ENCODE measurements around the gene KRTAP10-10. TPM values are rescaled to one million over a fixed set of nuclear protein-coding genes. Genes with fewer than 3 reads are reported as not detected.
"Not testable (repeated sequence)": the region's sequence is repeated elsewhere in the genome, so short reads cannot be mapped to it uniquely, and the experiment has no call there.

Gene KRTAP10-10
- total RNA-seq, 1 donor from 2014 or later = not detected

DNA sequence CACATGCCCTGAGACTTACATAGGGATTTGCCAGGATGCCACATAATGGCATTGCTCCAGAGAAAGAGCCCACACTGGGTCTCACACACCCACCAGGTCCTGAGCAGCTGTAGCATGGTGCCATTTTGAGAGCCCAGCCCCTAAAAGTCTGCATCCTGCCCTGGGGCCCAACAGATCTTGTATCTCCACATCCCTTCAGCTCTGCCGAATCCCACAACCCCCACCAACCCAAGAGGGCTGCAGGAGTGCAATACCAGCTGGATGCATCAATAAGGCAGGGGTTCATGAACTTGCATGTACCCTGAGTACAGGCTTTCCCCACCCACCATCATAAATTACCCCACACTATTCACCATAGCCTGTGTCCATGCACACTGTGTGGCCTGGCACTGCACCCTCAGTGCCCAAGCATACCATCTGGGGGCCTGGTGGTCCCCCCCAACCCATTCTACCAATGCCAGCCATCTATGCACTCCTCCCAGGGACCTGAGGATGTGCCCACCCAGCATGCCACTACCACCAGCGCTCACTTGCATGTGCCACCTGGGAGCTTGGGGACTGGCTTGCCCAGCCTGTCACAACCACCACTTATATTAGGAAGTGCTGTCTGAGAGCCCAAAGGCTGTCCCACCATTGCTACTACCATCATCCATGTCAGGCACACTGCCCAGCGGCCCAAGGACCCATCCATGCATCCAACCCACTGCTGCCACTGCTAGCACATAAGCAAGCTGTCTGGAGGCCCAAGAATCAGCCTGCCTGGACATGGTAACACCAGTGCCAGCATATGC is 33.7 kb downstream of the KRTAP10-10 start:
- no peak for DNase-seq (ENCODE audit: low spot score in 2 of 2)
- no peak for FAIRE-seq

DNA sequence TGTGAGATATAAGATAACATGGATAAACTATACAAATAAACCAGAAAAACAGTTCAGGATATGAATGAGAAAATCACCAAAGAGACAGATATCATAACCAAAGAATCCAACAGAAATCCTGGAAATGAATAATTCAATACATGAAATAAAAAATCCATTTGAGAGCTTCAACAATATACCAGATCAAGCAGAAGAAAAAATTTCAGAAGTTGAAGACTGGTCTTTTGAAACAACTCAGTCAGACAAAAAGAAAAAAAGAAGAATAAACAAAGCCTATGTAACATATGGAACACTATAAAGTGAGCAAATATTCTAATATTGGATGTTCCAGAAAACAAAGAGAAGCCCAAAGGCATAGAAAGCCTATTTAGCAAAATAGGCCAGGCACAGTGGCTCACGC is 34.8 kb downstream of the KRTAP10-10 start:
- peak; percentile 23 for FAIRE-seq
- DNase-seq (ENCODE audit: low spot score in 2 of 2) = no peak

DNA sequence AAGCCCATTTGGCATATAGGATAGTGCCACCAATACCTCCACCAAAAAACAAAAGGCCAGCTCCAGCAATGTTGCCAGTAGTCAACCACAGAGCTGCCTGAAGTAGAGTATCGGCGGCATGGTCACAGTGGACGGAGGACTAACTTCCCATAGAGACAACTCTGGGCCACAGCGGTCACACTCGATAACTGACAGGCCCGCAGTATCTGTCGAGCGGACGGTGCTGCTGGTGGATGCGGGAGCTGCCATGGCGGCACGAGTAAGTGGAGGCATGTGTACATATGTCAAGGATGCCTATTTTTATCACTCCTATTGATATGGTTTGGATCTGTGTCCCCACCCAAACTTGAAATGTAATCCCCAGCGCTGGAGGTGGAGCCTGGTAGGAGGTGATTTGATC is 40.7 kb downstream of the KRTAP10-10 start:
- DNase-seq (ENCODE audit: low spot score in 2 of 2) = no peak

DNA sequence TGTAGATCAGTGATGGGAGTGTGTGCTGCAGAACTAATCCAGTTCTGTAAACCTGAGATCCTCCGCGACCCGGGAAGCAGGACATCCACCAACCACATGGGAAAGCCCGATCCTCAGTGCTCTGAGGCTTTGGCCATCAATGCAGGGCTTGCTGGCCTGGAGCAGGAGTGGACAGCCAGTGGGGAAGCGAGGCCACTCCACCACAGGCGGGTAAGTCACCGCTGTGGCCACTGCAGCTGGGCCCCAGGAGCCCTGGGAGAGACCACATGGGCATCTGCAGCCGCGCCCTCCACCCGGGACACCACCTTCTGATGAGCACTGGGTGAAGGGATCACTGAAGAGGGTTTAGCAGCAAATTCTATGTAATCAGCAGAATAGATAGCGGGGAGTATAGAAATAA is 44.0 kb downstream of the KRTAP10-10 start:
- FAIRE-seq (no peak), DNase-seq (ENCODE audit: low spot score in 2 of 2) (no peak)

More for the DNA sequence above, 40.7 kb downstream of the KRTAP10-10 start:
- no peak for FAIRE-seq

DNA sequence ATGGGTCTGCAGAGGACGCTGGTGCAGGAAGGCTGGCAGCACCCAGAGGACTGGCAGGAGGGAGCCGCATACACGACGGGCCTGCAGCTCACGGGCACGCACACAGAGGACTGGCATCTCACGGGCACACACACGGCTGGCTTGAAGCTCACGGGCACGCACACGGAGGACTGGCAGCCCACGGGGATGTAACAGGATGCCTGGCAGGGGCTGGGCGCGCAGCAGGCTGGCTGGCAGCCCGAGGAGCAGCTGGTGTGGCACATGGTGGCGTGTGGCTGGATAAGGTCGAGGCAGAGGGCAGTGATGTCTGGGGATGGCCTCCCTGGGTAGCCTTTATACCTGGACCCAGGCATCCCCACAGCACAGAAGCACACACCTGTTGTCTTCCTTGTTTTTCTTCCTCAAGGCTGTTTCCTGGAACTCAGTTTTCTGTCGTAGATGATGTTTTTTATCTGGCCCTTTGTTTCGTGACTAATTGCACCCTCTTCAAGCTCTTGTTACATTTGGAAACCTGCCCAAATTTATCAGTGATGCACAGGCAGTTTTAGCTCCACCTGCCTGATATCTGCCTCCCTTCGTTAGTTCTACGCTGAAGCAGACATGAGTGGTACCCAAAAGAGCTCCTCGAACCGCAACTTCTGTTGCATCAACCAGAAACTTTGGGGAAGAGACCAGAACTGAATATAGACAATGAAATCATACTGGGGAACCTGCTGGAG is 44.9 kb downstream of the KRTAP10-10 start, which contains the start of gene KRTAP12-1:
KRTAP12-1 (minus strand) TSS at position 303 of the 719 bp plus-strand sequence; CDS start at position 263, 40 bp downstream.
- FAIRE-seq (no peak), DNase-seq (ENCODE audit: low spot score in 2 of 2) (no peak)

DNA sequence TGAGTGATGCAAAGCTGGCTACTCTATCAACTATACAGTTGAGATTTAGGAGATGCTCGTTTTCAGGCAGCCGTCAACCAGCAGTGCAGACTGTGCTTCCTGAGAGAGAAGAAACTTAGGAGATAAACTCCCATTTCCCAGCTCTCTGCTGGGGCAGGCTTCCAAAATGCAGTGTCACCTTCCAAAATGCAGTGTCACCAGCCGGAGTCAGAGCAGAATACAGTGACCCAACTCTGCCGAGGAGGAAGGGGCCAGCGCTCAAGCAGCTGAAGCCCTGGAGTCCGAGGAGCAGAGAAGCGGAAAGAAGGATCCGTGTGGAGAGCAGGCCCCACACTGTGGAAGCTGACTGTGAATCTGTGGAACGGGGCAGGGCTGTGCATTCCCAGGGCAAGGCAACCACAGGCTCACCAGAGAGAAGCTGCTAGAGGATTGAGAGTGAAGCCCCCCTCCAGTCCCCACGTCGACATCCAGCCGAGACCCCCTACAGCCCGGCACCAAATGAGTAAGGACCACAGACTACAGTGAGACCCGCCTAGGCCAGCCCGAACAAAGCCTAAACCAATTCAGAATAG is 45.5 kb downstream of the KRTAP10-10 start:
- DNase-seq (ENCODE audit: low spot score in 2 of 2) = no peak
- FAIRE-seq = no peak

DNA sequence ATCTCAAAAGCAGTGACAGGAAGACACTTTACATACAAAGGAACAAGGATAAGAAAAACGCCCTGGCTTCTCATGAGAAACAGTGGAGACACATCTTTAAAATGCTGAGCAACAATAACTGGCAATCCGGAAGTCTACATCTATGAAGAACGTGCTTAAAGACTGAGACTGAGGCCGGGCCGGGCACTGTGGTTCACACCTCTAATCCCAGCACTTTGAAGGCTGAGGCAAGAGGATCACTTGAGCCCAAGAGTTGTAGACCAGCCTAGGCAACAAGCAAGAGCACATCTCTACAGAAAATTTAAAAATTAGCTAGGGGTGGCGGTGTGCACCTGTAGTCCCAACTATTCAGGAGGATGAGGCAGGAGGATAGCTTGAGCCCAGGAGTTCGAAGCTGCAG is 46.9 kb downstream of the KRTAP10-10 start:
- no peak for FAIRE-seq

DNA sequence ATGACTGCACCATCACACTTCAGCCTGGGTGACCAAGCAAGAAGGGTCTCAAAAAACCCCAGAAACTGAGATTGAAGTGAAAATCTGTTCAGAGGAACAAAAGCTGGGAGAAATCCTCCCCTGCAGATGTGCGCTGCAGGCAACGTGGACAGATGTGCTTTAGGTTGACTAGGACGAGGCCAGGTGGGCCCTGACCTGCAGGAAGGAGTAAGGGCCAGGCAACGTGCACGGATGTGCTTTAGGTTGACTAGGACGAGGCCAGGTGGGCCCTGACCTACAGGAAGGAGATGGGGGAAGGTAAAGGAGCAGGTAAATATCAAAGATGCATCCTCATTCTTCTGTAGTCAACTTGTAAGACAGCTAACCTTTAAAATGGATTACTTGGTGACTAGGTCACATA is 47.3 kb downstream of the KRTAP10-10 start:
- FAIRE-seq (no peak), DNase-seq (ENCODE audit: low spot score in 2 of 2) (no peak)

More for the DNA sequence above, 46.9 kb downstream of the KRTAP10-10 start:
- no peak for DNase-seq (ENCODE audit: low spot score in 2 of 2)

DNA sequence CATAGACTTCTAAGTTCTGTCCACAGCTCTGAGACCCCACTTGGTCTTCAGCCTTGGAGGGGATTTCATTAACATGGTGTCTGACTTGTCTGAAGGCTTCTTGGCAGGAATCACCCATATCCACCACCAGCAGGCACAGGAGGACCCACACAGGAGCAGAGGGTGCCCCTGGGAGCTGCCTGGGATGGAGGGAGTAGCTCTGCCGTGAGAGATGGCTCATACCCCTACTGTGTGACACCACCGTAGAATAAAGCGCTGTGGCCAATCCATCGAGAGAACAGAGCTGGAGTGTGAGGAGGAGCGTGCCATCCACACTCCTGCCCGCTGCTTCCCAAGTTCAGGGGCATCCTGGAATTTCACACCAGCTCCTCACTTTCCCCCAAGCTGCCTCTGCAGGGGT is 47.9 kb downstream of the KRTAP10-10 start:
- not testable (repeated sequence) for FAIRE-seq; DNase-seq (ENCODE audit: low spot score in 2 of 2)

DNA sequence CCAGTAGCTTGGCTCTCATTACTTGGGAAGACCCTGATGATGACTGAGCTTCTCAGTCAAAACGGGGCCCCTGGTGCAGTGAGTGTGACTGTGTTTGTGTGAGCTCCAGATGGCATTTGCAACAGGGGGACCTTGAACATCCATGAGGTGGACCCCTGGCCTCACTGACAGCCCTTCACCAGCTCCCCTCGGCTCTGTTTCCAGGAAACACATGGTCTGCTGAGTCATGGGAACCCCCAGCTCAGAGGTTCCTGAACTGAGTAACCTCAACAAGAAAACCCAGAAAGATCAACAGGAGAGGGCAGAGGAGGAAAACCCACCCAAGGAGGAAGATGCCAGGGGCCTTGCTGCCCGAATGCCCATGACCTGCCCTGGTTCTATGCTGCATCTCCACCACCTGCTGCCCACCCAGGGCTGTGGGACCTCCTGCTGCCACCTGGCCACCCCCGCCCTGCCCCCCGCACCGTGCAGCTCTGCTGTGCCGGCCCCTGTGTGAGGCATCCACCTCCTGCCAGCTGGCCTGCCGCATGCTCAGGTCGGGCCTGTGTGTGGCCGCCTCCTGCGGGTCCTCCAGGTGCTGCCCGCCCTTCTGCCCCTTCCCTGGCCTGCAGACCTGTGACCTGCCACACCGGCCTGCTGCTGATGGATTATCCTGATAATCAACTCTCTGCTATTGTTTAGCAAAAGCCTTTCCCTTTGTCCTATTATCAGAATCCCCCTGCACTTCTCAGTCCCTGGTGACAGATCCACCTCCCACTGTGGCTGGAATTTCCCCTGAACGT is 49.0 kb downstream of the KRTAP10-10 start:
- no peak for FAIRE-seq
- DNase-seq (ENCODE audit: low spot score in 2 of 2) = no peak

DNA sequence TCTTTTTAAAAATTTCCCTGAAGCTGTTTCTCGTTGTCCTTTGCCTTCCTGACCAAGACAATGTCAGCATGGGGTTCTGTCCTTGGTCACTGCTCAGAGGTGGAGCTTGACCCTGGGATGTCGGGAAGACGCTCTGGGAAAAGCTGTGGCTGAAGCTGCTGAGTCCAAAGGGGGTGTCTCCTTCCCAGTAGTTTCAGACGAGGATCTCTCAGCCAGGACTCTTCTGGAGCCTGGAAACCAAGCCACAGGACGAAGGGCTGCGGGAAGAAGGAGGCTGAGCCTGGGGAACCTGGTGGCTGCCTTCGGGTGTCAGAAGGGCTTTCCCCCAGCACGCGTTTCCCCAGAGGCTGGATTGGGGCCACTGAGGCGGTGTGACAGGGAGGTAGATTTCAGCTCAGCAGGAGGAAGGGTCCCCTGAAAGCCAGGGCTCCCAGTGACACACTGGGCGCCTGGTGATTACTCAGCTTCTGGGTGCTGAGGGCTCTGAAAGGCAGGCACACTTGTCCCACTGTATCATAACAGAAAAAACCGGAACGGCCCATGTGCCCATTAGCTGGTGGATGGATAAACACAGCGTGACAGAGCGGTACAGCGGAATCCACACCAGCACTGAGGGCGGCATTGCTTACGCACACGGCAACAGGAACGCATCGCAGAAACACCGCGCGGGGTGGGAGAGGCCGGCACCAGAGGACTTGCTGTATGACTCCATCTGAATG is 49.8 kb downstream of the KRTAP10-10 start:
- DNase-seq (ENCODE audit: low spot score in 2 of 2) (no peak), FAIRE-seq (no peak)

DNA sequence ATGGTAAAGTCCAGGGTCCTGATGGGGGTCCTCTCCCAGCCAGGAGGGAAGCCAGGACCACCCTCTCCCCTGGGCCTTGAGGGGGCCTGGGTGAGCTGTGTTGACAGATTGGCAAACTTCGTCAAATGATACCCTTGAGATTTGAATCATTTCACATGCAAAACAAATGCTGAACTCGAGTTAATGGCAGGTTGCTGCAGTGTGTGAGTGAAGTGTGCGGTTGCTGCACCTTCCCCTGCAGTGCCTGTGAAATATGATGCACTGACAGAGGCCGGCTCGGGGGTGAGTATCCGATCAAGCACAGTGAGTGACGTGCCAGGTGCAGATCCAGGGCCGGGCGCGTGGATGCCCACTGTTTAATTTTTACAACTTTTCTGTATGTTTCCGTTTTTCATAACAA is 50.5 kb downstream of the KRTAP10-10 start:
- no peak for FAIRE-seq
- DNase-seq (ENCODE audit: low spot score in 2 of 2) = no peak

Small RNA genes within 50 kb of the gene (small RNA-seq; reads per million reads assigned to genes)
- gene KRTAP12-6P = not detected

Other genes with a start within 250 kb of the KRTAP10-10 start
- gene LRRC3, start 181.8 kb upstream of the KRTAP10-10 start, total RNA-seq = 3.7 TPM
- gene KRTAP10-1, start 97.2 kb upstream of the KRTAP10-10 start, total RNA-seq = not detected
- not detected for gene KRTAP10-2, start 85.9 kb upstream of the KRTAP10-10 start, total RNA-seq
- gene KRTAP10-3, start 78.6 kb upstream of the KRTAP10-10 start, total RNA-seq = not detected
- not detected for gene KRTAP10-4, start 63.6 kb upstream of the KRTAP10-10 start, total RNA-seq
- gene KRTAP10-5, start 56.8 kb upstream of the KRTAP10-10 start, total RNA-seq = not detected
- not detected for gene KRTAP10-6, start 44.9 kb upstream of the KRTAP10-10 start, total RNA-seq
- not detected for gene KRTAP10-7, start 36.8 kb upstream of the KRTAP10-10 start, total RNA-seq
- not detected for gene KRTAP10-8, start 25.3 kb upstream of the KRTAP10-10 start, total RNA-seq
- gene KRTAP10-9, start 10.3 kb upstream of the KRTAP10-10 start, total RNA-seq = not detected
- gene KRTAP10-11, start 9.1 kb downstream of the KRTAP10-10 start, total RNA-seq = not detected
- gene KRTAP12-4, start 17.3 kb downstream of the KRTAP10-10 start, total RNA-seq = not detected
- gene KRTAP12-3, start 20.6 kb downstream of the KRTAP10-10 start, total RNA-seq = not detected
- gene KRTAP12-2, start 29.6 kb downstream of the KRTAP10-10 start, total RNA-seq = not detected
- not detected for gene KRTAP12-1, start 44.8 kb downstream of the KRTAP10-10 start, total RNA-seq
- gene KRTAP10-12, start 59.8 kb downstream of the KRTAP10-10 start, total RNA-seq = not detected
- not detected for gene TSPEAR, start 74.2 kb downstream of the KRTAP10-10 start, total RNA-seq
- 39.9 TPM for gene UBE2G2, start 164.5 kb downstream of the KRTAP10-10 start, total RNA-seq
- gene SUMO3, start 180.7 kb downstream of the KRTAP10-10 start, total RNA-seq = 63.2 TPM
- gene PTTG1IP, start 236.3 kb downstream of the KRTAP10-10 start, total RNA-seq = 72.2 TPM

Data from frontal cortex (tissue), 4 donors.